Putamen (tissue), 1 donor: ENCODE results near the gene EDN3.

Source experiments
- DNase-seq: peaks from one replicate; pipeline ENCODE4 v3.0.0-alpha.2; 2016; ENCODE audit warnings: low spot score

EDN3 gene

GRCh38 chr20:59308493-59309201 is 8.2 kb downstream of the EDN3 start:
- DNase-seq: no peak

DNA sequence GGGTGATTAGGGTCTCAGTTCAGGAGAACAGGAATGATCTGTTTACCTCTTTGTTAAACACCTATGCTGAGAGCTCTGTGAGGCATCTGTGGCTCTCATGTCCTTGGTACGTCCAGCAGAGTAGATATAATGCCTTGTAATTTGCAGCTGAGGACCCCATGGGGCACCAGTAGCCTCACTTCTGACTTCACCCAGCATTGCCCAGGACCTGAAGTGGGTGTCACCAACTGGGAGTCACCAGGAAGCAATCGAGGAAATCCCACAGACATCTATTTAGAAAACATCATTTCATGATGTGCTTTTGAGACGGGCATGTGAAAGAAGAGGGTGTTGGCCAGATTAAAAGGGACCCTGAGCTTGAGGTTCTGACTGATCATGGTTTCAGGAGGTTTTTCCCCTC is 8.8 kb downstream of the EDN3 start:
- DNase-seq: no peak

DNA sequence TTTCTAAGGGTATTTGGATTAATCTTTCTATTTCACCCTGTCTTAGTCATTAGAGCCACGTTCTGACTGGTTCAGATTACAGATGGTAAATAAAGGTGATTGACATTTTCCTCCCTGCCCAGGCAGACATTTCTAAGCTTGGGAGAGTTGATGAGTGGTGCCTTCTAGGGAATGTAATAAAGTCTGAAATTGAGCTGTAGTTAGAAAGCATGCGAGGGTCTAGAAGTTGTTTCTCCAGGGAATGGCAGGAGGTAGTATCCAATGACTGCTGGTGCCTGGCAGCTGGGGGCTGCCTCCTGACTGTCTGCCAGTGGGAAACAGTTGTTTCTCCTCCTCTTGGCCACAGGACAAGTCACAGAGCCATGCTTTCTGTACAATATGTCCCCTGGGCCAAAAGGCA is 14.6 kb downstream of the EDN3 start:
- no peak for DNase-seq

GRCh38 chr20:59316911-59317731 is 16.7 kb downstream of the EDN3 start:
- no peak for DNase-seq

GRCh38 chr20:59318201-59318790 is 17.9 kb downstream of the EDN3 start:
- DNase-seq: no peak

- no peak for DNase-seq
These were observed 18.4 kb downstream of the EDN3 start for GRCh38 chr20:59318803-59319202.

DNA sequence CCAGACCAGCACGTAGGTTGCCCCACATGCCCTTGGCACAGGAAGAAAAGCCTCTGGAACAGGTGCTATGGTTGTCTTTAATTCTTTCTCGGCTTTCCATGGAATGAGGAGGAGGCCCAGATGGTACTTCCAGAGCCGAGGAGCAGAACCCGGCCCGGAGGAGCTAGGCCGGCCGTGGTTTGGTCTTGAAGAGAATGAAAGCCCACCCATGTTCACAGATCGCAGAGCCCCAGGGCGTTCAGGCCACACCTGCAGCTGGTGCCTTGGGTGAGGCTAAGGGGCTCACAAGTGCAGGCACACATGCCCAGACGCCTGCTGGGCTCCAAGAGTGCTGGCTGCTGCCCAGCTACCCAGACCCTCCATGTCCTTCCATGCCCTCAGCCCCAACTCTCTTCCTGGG is 20.0 kb downstream of the EDN3 start:
- no peak for DNase-seq

DNA sequence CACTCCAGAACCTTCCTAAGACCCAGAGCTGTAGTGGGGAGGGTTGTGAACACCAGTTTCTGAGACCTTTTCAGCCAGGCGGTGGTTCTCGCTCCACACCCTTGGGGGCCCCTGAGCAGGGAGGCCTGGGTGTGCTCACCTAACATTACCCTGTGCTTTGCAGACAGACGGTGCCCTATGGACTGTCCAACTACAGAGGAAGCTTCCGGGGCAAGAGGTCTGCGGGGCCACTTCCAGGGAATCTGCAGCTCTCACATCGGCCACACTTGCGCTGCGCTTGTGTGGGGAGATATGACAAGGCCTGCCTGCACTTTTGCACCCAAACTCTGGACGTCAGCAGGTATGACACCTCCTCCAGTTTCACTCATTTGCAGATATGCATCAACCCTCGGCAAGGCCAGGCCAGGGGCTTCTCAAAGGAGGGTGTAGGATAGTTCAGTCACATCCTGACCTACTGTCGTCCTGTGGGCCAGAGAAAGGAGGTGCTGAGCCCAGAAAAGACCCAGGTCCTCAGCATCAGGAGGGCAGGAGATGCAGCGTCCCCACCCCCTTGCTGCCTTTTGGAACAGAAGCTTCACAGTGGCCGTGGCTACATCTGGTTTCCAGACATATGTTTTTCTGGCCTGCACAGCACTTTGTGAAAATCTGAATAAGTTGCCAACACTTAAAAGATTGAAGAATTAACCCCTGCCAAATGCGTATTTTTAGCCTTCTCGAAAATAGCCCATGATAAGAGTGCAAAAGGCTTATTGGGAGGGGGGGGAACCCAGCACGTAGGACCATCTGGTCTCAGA is 20.6 kb downstream of the EDN3 start:
- no peak for DNase-seq

DNA sequence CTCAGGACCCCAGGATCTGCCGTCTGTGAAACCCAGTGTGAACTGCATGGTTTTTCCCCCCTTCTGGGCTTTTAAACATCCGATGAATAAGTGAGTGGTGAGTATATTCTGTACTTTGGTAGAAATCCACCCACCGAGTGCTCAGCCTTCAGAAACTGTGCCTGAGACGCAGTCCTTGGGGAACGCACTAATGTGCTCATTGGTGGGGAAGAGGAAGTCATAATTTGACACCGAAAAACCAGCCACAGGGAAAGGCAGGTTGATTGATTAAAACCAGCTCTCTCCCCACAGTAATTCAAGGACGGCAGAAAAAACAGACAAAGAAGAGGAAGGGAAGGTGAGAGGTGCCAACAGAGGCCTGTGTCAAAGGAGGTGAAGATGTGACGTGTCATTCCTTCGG is 21.7 kb downstream of the EDN3 start:
- DNase-seq: no peak

GRCh38 chr20:59322585-59323454 is 22.4 kb downstream of the EDN3 start:
- DNase-seq: no peak

GRCh38 chr20:59323731-59324130 is 23.3 kb downstream of the EDN3 start:
- no peak for DNase-seq

DNA sequence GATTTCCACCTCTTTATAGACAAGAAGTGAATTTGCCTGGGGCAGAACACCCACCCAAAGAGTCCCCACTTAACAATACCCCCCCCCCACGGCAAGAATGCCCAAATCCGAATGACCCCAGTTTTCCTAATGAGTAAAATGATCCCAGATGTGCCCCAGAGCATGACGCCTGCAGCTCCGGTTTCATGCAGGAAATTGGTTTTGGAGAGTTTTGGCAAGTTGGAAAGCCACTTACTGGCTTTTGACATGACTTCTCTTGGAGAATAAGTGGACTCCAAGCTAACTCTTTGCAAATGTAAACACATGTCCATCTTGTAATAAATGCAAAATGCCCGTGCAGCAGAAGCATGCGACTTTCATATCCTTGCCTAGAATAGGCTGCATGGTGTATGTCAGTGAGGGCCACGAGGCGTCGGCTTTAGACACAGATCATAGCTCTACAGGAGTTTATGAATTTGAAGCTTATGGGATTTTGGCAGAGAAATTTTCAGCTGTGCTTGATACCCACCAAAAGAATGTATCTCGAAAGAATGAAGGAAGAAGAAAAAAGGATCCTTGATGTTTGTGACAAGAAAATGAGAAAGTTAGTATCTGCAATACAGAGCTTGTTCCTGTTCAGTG is 24.2 kb downstream of the EDN3 start:
- no peak for DNase-seq

GRCh38 chr20:59325142-59325523 is 24.7 kb downstream of the EDN3 start:
- DNase-seq: no peak

DNA sequence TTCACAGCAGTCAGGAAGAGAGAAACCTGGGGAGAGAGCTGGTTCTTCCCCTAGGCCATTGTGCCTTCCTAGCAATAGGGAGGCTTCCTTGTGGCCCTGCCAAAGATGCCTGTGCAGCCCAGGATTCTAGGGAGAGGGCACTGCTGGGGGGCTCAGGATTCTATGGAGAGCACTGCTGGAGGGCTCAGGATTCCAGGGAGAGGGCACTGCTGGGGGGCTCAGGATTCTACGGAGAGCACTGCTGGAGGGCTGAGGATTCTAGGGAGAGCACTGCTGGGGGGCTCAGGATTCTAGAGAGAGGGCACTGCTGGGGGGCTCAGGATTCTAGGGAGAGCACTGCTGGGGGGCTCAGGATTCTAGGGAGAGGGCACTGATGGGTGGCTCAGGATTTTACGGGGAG is 25.8 kb downstream of the EDN3 start:
- DNase-seq: no peak

- DNase-seq: no peak
These were observed 27.7 kb downstream of the EDN3 start for GRCh38 chr20:59328071-59328470.

DNA sequence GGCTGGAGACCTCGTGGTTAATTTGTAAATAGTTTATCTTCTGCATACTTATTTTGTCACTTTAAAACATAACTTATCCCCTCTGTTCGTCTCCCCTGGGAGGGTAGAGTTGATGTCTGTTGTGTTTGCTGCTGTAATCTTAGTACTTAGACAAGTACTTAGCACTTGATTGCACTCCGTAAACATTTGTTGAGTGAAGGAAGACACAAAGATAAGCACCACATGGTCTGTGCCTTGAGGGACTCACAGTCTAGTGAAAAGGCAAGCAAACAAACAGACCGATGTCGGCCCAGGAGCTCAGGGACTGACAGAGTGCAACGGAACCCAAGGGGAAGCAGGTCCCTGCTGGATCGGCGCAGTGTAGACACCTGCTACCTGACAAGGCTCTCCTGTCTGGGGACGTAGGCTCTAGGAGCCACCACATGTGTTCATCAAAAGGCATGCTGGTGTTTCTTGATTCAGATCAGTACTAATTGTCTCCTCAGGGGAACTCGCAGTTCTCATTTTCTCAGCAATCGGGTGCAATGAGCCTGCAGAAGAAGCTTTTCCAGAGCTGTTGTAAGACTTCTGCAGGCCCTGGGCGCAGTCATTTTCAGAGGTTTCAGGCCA is 31.4 kb downstream of the EDN3 start:
- no peak for DNase-seq

DNA sequence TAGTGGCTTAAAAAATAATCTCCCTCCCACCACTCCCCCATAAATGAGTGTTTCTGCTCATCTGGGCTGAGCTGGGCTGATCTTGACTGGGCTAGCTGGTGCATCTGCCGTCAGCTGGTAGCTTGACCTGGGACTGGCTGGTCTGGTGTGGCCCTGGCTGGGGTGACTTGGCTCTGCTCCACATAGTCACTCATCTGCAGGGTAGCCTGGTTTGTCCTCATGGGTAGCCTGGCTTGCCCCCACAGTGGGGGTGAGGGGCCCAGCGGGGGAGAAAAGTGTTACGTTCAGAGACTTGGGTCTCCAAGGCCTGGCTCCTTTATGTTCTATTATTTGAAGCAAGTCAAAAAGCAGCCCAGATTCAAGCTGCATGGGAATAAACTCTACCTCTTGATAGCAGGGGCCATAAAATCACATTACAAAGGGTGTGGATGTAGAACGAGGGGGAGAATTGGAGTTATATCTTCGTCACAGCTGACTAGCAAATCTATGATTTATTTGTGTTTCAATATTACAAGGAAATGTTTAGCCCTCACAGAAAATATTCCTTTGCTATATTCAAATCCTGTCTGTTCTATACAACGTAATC is 32.9 kb downstream of the EDN3 start:
- no peak for DNase-seq

DNA sequence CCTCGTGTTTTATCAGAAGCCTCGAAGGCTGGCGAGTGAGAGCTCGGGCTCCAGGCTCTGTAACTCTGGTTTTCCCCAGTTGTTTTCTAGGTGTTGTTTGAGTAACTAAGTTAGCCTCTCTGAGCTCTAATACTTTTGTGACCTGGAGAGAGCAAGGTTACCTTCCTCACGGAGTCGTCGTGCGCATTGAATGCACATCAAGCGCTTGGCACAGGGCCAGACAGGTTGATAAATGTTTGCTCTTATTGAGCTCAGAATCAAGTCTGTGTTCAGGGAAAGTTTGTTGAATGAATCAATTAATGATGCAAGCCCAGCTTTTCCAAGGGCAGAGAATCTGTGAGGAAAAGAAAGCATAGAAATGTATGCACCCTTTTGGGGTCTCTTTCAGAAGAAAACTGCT is 33.5 kb downstream of the EDN3 start:
- no peak for DNase-seq

- DNase-seq: no peak
These were observed 34.4 kb downstream of the EDN3 start for GRCh38 chr20:59334651-59335300.

DNA sequence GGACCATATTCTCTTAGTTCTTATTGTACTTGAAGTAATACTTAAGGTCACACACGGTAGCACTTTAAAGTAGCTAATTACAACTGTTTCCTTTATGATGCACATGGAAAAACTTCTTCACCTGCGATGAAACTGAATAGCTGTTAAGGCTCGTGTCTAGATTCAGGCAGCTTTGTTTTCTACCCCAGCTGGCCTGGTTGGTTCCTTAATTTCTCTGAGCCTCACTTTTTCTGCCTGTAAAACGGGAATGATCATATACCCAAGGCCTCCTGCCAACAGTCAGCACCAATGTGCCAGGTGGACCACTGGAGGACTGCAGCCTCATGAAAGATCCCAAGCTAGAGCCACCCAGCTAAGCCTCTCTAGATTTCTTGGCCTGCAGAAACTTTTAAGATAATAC is 35.0 kb downstream of the EDN3 start:
- no peak for DNase-seq
